D721Med (cell line): ENCODE results near the gene MICAL2.

Experiments used
- DNase-seq: peaks from one replicate; pipeline ENCODE4 v3.0.0; 2011; ENCODE audit warnings: low spot score; ENCODE audit not compliant: insufficient read length
- FAIRE-seq: peaks from 2 replicates; lab custom pipeline; 2011; peaks lifted over from hg19 to GRCh38; lab: Jason Lieb, UNC
- TF ChIP-seq, protein P1 (sequence below): IDR thresholded peaks from 2 replicates; pipeline ENCODE4 v1.5.1; 2012; ENCODE audit warnings: mild to moderate bottlenecking, control low read depth; ENCODE audit not compliant: insufficient read depth; ENCODE audit errors: missing control alignments

The MICAL2 gene

DNA sequence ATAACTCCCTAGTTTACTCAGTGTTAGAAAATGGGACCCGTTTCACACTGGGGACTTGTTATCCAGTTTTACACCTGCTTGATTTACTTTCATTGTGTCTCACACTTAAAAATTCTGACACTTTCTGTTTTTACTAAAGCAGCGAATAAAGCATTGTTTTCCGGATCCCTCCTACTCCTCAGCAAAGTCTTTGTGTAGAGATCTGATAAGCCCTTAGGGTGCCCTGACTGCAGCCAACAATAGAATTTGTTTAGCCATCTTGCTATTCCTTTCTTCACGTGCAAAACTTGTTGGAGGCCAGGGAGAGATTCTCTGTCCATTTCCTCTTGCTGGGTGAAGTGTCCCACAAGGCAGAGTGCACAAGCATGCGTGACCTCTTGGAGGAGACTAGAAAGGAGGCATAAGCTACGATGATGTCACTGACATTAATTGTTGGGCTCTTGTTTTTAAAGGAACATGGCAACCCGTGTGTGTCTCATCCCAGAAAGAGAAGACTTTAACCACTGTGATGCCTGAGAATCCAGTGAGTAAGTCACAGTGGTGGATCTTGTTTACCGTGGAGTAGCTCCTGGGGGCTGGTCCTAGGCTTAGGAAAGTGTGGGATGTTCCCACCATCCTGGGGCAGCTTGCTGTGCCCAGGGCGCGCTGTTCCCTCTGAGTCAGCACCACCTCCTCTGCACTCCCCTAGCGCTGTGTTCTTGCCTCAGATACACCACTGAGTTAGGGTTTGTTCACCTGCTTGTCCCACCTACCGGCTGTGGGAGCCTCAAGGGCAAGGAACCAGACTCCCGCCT is 27.7 kb downstream of the MICAL2 start:
- no peak for DNase-seq
- TF ChIP-seq, protein P1, sequence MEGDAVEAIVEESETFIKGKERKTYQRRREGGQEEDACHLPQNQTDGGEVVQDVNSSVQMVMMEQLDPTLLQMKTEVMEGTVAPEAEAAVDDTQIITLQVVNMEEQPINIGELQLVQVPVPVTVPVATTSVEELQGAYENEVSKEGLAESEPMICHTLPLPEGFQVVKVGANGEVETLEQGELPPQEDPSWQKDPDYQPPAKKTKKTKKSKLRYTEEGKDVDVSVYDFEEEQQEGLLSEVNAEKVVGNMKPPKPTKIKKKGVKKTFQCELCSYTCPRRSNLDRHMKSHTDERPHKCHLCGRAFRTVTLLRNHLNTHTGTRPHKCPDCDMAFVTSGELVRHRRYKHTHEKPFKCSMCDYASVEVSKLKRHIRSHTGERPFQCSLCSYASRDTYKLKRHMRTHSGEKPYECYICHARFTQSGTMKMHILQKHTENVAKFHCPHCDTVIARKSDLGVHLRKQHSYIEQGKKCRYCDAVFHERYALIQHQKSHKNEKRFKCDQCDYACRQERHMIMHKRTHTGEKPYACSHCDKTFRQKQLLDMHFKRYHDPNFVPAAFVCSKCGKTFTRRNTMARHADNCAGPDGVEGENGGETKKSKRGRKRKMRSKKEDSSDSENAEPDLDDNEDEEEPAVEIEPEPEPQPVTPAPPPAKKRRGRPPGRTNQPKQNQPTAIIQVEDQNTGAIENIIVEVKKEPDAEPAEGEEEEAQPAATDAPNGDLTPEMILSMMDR: no peak
- FAIRE-seq: no peak

GRCh38 chr11:12139144-12139881 is 28.9 kb downstream of the MICAL2 start:
- no peak for FAIRE-seq
- TF ChIP-seq, protein P1: no peak
- DNase-seq: no peak

DNA sequence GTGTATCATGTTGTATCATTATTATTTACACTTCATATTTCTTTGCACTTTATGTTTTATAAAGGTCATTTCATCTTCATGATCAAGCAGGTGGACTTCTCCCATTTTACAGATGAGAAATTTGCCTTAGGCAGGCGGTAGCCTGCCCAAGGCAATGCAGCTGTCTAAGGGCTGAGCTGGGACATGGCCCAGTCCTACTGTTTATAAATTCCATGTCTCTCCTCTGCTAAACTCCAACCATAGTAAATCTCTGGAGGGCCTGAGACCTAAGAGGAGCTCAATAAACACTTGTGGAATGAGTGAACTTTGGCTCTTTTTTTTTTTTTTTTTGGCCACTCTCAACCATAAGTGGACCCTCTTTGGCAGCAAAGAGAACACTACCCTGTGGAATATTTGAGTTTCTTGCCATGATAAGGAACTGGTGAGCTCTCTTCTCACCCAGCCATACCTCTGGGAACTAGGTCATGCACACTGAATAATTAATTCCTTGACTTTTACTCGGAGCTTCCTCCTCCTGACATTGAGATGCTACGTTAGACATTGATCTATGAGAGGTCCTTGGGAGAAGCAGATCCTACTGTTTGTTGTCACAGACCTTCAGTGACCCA is 29.9 kb downstream of the MICAL2 start:
- no peak for DNase-seq
- TF ChIP-seq, protein P1: no peak
- FAIRE-seq: no peak

DNA sequence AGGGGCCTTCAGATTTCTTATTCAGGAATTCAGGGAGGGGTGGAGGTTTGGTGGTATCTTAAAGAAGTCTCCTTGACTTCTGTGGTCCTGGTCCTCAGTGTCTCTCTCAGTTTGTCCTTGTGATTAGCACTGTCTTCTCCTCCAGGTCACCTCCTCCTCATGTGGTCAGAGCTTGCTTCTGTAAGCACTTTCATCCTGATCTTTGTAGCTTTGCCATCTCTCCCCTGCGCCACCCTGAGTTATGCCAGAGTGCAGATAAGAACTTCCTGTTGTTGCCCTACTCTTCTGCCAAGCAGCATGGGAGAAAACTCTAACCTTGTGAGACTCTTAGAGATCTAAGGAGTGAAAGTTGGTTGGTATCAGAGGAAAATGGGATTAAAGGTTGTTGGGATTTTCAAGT is 30.9 kb downstream of the MICAL2 start:
- no peak for FAIRE-seq
- DNase-seq: no peak
- TF ChIP-seq, protein P1: no peak

DNA sequence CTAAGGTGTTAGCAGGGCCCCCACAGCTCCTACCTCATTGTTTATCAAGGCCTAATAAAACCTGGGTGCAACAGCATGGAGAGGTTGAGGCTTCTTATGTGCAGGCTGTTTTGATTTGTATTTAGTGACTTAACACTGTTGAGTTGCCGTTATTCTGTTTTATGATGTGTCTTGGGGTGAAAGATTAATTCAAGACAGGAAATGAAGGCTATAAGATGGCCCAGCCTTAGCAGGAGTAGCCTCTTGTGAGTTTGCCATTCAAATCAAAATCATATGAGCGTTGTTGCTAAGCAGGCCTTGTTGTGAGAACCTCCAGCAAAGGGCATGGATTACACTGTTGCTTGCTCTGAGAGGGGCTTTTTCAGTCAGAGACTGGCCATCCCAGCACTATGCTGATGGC is 31.8 kb downstream of the MICAL2 start:
- TF ChIP-seq, protein P1: no peak
- no peak for FAIRE-seq
- DNase-seq: no peak

- TF ChIP-seq, protein P1: no peak
- FAIRE-seq (no peak), DNase-seq (no peak)
Observed at GRCh38 chr11:12142909-12143308, 32.5 kb downstream of the MICAL2 start.
